Skin epidermis (tissue), 12 donors: Measurements from ENCODE around the gene KCNJ2.

ENCODE experiments used
- H3K27ac ChIP-seq, 21 experiments: fragments of 200-600 bp; sonication (generic) in 11 of 21; one replicate each; pipeline ENCODE4 v1.5.0; 2020; ENCODE audit warnings: mild to moderate bottlenecking in 3 of 21, inconsistent platforms in 2 of 21, moderate library complexity in 2 of 21
- H3K4me3 ChIP-seq, 7 experiments: fragments of 200-600 bp; sonication (generic) in 2 of 7; one replicate each; pipeline ENCODE4 v1.5.0; 2020; ENCODE audit warnings: inconsistent platforms in 2 of 7, mild to moderate bottlenecking in 2 of 7, moderate library complexity in 1 of 7

The KCNJ2 gene

DNA sequence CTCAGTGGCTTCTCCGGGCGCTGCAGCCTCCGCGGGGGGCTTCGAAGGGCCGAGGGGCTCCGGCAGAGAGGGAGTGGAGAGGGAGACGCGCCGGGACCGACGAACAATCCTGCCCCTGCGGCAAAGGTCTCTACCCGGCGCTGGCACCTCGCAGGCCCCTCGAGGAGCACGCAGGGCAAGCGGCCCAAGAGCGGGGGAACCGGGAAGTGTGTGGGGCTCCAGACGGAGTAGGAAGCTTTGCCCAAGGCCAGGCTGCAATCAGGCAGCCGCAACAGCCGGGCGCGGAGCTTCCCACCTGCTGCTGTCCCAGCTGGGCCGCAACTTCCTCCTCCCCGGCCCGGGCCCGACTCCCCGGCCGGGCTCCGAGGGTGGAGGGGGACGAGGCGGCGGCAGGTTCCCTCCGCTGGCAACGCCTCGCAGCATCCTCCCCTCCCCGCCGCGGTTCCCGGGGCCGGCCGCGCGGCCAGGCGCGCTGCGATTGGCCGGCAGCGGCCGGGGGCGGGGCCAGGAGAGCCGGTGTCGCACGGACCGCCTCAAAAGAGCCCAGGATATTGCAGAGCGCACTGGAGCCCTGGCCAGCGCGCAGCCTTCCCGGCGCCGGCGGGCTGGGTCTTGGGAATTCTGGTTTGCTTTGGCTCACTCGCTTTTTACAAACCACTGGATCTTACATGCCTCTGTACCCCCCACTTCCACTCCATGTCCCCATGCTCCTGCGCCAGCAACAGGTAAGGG lies at the start of gene KCNJ2:
Gene KCNJ2 (plus strand): TSS at position 556 of the 732 bp plus-strand sequence. CDS start 5,508 bp downstream, outside the sequence.
- H3K4me3 ChIP-seq, result peak within 1 kb of the TSS; percentile 42 to 58 (median 50)

DNA sequence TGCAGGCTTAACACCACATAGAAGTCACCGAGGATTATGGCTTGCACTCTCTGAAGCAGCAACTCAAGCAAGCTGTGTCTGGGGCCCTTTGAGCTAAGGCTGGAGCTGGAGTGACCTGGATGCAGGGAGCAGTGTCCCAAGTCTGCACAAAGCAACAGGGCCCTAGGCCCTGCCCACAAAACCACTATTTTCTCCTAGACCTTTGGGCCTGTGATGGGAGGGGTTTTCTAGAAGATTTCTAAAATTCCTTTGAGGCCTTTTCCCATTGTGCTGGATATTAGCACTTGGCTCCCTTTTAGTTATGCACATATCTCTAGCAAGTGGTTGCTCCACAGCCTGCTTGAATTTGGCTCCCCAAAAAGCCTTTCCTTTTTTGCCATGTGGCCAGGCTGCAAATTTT lies 49.8 kb upstream of the KCNJ2 start:
- H3K27ac ChIP-seq, result no peak overlapping the region

More for the DNA sequence above, at the start of gene KCNJ2:
- H3K27ac ChIP-seq, result peak within 1 kb of the TSS in 20 of 21 experiments; percentile 31 to 92 (median 80)

DNA sequence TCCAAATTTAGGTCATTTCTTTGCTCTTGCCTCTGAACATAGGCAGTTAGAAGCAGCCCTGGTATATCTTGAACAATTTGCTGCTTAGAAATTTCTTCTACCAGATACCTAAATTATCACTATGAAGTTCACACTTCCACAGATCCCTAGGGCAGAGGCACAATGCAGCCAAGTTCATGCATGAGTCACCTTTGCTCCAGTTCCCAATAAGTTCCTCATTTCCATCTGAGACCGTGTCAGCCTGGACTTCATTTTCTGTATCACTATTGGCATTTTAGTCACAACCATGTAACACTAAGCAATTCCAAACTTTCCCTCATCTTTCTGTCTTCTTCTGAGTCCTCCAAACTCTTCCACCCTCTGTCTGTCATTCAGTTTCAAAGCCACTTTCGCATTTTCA lies 49.3 kb upstream of the KCNJ2 start:
- no peak overlapping the region for H3K27ac ChIP-seq
- no peak overlapping the region for H3K4me3 ChIP-seq

More for the DNA sequence above, 49.8 kb upstream of the KCNJ2 start:
- no peak overlapping the region for H3K4me3 ChIP-seq

DNA sequence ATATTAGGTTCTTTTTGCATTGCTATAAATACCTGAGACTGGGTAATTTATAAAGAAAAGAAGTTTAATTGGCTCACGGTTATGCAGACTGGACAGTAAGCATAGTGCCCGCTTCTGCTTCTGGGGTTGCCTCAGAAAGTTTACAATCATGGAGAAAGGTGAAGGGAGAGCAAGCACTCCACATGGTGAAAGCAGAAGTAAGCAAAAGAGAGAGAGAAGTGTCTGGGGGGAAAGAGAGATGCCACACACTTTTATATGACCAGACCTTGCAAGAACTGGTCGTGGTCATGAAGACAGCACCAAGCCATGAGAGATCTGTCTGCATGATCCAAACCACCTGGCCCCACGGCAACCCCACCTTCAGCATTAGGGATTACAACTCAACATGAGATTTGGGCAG lies 48.9 kb upstream of the KCNJ2 start:
- no peak overlapping the region for H3K4me3 ChIP-seq
- no peak overlapping the region for H3K27ac ChIP-seq

DNA sequence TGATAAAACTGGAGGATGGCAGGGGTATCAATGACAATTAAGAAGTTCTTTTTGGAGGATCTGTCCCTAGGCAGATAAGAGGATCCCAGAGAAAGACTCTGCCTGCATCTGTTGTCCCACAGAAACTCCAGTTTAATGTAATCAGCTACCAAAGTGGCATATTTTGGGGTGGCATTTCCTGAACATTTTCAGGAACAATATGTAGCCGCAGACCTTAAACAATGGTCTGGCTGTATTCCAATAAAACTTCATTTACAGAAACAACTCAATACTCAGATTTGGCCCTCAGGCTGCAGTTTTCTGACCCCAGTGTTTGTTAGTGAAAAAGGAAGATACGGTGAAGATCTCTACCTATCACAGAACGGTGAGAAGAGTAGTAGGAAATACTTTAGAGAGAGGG lies 48.2 kb upstream of the KCNJ2 start:
- no peak overlapping the region for H3K4me3 ChIP-seq
- H3K27ac ChIP-seq, result peak overlapping the region in 1 of 21 experiments; percentile 29

DNA sequence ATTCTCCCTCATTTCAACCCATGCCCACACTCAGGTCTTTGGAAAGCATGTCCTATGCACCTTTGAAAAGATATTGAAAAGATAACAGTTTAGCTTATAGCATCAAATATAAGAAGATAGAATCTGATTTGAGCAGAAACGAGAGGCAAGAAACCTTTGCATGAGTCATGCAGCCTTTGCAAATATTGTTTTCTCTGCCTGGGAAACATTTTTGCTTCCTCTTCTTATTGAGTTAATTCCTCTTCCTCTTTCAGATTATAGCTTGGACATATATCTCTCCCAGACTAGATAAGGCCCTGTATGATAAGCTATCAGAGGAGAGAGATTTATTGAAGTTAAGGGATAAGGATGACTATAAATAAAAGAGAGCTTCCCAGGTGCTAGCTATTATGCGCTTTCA lies 46.1 kb upstream of the KCNJ2 start:
- no peak overlapping the region for H3K4me3 ChIP-seq
- H3K27ac ChIP-seq, result no peak overlapping the region

DNA sequence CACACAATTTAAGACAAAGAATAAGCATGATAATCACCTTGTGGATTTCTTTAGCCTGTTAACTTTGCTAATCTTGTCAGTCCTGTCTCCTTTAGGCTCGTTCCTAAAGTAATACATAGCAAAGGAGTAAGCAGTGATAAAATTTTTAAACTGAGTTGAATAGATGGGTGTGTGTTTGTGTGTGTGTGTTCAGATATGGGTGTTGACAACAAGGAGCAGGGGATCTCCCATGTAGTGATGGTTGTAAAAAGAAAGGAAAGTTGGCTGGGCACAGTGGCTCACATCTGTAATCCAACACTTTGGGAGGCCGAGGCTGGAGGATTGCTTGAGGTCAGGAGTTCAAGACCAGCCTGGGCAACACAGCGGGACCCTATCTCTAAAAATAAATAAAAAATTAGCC lies 44.6 kb upstream of the KCNJ2 start:
- Histone ChIP-seq H3K27ac (no peak overlapping the region), H3K4me3 (no peak overlapping the region)

DNA sequence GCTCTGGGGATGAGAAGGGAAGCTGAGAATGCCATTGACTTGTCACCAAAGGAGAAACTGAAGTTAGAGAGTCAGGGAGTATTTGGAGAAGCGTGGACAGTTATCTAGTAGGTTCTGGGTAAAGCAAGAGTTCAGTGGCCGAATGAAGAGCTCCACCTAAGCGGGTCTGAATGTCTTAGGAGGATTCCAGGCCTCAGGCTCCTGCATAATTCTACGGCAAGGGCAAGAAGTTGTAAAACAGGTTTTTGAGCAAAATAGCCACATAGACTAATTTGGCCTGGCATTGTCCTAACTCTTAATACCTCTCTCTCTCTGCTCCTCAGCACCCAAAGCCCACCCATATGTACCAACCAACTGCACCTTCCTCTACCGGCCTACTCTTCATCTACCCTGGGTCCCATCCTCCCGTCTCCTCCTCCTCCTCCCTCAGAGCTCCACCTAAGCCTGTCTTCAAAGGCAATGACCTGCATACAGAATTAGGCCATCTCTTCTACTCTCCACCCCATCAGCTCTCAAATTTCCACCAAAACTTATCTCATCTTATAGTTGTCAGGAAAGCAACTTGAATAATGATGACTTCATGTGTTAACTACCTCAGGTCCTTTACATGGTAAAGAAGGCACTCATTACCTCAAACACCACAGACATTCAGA lies 42.0 kb upstream of the KCNJ2 start:
- no peak overlapping the region for H3K27ac ChIP-seq

DNA sequence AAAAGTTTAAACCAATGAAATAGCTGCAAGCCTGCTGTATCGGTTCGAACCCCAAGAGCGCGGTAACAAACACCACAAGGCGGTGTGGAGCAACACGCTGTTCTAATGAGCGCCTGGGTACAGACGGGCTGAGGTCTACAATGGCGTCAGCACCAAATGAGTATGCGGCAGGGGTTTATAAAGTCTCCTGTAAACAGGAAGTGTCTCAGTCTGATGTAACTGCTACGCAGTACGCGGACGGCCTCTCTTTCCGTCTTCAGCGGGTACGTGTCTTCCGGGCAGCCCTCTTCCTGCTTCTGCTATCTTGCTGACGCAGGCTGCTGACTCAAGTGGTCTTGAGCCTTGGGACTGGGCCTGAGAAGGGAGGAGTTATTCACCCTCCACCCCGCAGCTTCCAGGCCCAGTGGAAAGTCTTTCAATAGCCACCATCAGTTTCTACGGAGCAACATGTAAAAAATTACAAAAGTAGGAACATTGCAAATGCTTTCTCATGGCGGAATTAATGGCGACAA lies 40.5 kb upstream of the KCNJ2 start:
- Histone ChIP-seq H3K27ac (no peak overlapping the region), H3K4me3 (no peak overlapping the region)

More for the DNA sequence above, 42.0 kb upstream of the KCNJ2 start:
- H3K4me3 ChIP-seq, result no peak overlapping the region

DNA sequence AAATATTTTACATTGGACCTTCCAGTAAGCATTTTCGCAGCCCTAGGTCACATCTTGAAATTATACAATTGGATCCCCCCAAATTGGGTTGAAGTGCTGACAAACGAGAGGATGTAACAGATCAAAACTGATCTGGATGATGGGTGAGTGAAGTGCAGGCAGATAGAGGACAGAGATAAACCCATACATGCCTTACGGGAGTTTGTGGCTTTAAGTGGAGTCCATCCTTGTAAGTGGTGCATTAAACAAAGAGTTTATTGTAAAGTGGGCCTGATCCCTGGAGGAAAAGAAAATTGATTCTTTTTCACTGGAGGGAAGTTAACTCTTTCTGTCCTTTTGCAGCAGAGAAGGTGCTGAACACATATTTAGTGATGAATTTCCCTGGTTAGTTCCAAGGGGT lies 39.0 kb upstream of the KCNJ2 start:
- no peak overlapping the region for H3K27ac ChIP-seq
- no peak overlapping the region for H3K4me3 ChIP-seq

DNA sequence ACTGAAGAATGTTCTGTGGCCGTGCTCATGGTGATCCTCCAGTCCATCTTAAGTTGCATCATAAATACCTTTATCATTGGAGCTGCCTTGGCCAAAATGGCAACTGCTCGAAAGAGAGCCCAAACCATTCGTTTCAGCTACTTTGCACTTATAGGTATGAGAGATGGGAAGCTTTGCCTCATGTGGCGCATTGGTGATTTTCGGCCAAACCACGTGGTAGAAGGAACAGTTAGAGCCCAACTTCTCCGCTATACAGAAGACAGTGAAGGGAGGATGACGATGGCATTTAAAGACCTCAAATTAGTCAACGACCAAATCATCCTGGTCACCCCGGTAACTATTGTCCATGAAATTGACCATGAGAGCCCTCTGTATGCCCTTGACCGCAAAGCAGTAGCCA lies 36.8 kb upstream of the KCNJ2 start:
- H3K27ac ChIP-seq, result no peak overlapping the region
- H3K4me3 ChIP-seq, result no peak overlapping the region

DNA sequence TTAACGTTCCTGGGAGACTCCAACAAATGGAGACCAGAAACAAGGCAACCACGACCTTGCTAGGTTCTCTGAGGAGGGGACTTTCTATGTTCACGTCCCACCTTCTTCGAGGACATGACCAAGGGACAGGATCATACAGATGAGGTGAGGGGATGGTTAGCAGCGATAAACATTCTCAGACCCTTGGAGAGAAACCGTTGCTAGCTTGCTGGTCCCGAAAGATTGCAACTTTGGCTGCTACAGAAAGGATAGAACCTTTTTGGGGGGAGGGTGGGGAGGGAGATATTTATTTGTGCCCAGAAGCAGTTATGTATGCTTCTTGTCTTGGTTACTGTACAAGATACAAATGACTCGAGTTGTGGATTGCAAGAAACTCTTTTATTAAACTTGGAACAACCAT lies 35.3 kb upstream of the KCNJ2 start:
- Histone ChIP-seq H3K27ac (no peak overlapping the region), H3K4me3 (no peak overlapping the region)

DNA sequence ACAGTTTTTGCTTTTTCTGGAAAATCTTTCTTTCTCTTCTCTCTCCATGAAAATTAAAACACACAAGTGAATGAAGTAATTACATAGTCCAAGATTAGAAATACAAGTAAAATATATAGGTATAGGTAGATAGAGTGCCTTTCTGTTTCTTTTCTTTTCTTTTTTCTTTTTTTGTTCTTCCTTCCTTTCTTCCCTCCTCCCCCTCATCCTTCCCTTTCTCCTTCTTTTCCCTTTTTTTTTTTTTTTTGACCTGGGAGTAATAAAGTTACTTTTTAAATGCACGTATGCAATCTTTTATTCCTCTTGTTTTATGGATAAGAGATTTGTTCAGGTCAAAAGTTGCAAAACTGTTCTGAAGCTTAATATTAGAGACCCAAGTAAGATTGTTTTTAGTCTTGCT lies 34.6 kb upstream of the KCNJ2 start:
- Histone ChIP-seq H3K4me3 (no peak overlapping the region), H3K27ac (no peak overlapping the region)

DNA sequence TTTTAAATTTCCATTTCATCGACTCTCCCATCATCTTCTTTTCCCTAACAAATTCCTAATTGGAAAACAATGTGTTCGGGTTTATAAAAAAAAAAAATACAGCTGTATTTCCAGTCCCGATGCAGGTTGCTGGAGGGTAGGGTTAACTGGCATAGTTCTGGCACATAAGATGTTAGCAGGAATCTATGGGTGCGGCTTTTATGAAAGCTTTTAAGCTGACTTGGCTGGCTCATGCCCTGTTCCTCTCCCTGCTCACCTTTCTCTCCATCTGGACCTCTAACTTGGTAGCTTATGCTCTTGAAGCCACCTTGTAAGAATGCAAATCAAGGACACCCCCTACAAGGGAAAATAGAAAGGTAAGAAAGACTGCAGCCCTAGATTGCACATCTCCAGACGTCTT lies 33.2 kb upstream of the KCNJ2 start:
- H3K27ac ChIP-seq, result peak overlapping the region in 3 of 21 experiments; percentile 60 to 83 (median 74)

DNA sequence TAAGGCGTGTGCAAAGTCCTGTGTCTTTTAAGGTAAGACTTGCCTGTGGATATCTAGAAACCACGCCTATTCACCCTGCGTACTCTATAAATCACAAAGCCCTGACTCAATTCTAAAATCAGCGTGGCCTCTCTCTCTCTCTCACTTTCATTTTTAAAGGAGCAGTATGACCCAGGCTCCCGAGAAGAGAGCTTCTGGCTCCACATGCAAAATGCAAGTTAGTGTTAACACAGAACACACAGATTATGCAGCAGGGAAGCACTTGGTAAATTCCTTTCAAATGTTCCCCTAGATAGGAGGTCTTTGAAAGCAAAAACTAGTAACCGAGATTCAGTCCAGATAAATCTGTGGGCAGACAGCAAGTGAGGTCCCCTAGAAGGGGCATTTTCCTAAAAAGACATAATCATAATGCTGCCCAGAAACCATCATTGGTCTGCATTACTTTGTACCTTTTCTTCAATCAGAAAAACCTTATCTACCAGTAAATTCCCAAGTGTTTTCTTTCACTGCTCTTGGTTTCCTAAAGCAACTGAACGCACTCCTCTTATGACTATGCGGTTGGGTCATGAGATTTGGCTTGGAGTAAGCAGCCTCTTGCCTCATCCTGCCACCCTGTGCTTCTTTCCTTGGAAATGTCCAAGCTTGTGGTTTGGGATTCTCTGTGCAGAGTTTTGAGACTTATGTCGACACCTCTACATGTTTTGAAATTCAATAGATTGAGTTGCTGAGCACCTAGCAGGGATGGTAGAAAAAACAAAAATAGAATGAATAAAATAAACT lies 31.7 kb upstream of the KCNJ2 start:
- Histone ChIP-seq H3K27ac (peak overlapping the region in 17 of 21 experiments; percentile 14 to 83 (median 59)), H3K4me3 (peak overlapping the region in 2 of 7 experiments; percentile 8 to 14)

More for the DNA sequence above, 33.2 kb upstream of the KCNJ2 start:
- H3K4me3 ChIP-seq, result no peak overlapping the region

DNA sequence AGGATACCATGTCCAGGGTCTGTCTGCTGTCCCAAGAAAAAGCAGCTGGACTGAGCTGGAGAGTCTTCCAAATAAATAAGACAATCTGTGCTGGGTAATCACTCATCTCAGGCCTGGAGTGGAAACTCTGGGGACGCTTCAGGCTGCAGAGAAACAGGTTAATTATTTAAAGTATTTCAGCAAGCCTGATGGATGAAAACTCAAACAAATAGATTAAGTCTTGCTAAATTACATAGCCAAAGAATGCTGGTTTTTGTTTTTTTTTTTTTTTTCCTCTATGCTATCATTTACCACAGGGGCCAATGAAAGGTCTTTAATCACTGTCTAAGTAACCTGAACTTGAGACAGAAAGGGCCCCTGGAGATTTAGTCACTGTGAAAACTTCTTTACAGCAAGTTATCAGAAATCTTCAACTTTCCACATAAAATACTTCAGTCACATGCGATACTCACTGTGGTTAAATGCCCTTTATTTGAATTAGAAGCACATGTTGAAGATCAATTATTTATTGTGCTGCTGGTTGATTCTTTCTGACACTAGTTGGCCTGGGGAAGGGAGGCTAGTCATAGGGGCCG lies 31.0 kb upstream of the KCNJ2 start:
- H3K27ac ChIP-seq, result peak overlapping the region in 10 of 21 experiments; percentile 14 to 83 (median 62)
- no peak overlapping the region for H3K4me3 ChIP-seq

DNA sequence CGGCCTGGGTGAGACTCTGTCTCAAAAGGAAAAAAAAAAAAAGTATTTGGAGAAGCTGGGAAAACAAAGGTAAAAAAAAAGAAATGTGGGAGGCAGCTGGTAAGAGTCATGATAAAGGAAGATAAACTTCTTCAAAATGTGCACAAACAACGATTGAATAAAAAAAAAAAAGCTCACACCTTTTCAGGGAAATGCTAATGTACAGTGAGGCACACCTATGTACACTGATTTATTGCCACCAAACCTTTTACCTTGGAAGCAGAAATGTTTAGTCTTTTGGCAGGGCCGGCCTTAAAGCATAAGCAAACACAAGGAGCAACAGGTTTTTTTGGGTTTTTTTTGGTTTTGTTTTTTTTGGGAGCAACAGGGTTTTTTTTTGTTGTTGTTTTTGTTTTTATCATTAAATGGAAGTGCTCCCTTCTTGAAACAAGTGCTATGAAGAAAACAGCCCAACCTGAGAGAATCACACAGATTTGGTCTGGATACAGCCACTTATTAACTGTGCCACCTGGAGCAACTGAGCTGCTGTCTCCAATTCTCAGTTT lies 29.8 kb upstream of the KCNJ2 start:
- Histone ChIP-seq H3K27ac (no peak overlapping the region), H3K4me3 (no peak overlapping the region)

DNA sequence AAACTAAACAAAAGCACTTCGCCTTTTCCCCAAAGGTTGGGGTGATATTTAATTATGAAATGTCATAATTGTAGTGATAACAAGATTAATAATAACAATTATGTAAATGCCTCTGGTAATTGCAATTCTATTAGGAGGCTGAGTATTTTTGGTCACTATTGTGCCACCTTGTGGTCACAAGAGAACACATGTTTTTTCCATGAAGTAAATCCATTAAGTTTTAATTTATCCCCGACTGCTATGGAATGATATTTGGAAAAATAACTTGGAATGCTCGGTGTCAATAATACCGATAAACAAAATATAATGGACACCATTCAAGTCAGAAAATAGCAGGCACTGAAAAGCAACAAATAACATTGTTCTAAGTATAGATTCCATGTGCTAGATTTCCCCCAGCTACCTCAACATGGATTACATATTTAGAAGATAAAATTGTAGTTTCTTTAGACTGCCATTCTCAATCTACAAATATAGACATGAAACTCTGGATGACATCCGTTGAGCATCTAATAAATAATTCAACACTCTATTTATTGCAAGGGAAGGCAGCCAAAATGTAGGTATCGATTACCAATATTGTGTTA lies 25.0 kb upstream of the KCNJ2 start:
- H3K27ac ChIP-seq, result no peak overlapping the region
- H3K4me3 ChIP-seq, result no peak overlapping the region

DNA sequence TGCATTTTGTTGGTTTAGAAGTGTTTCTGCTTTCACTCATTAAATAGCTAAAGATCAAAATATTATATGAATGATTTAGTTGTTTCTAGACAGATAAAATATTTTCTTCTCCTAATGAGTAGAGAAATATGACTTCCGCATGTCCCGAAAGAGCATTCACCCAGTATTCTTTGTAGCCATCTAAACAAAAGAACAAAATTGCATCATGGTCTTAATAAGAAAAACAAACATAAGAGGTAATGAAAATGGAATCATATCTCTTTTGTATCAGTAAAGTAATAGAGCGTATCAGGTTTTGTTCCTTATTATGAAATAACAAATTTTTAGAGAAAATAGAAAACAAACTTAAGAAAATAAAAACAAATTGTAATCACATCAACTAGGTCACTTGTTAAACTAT lies 16.1 kb upstream of the KCNJ2 start:
- Histone ChIP-seq H3K27ac (no peak overlapping the region), H3K4me3 (no peak overlapping the region)
